Mammary epithelial cell (primary cell): Measurements from ENCODE around the gene SNX8.

Experiments used
- CTCF ChIP-seq, 2 donors: IDR thresholded peaks in 1 of 2; conservative IDR thresholded peaks in 1 of 2; 2 replicates each; pipeline ENCODE4 v1.5.1; 2011 to 2012; ENCODE audit warnings: inconsistent platforms in 2 of 2, low read length in 2 of 2, mild to moderate bottlenecking in 2 of 2, control low read depth in 1 of 2, low read depth in 1 of 2; ENCODE audit not compliant: insufficient read depth in 1 of 2; ENCODE audit errors: extremely low read depth in 1 of 2
- EZH2 ChIP-seq: IDR thresholded peaks from 2 replicates; pipeline ENCODE4 v1.6.1; 2012; ENCODE audit warnings: low read length, inconsistent platforms, borderline replicate concordance

DNA sequence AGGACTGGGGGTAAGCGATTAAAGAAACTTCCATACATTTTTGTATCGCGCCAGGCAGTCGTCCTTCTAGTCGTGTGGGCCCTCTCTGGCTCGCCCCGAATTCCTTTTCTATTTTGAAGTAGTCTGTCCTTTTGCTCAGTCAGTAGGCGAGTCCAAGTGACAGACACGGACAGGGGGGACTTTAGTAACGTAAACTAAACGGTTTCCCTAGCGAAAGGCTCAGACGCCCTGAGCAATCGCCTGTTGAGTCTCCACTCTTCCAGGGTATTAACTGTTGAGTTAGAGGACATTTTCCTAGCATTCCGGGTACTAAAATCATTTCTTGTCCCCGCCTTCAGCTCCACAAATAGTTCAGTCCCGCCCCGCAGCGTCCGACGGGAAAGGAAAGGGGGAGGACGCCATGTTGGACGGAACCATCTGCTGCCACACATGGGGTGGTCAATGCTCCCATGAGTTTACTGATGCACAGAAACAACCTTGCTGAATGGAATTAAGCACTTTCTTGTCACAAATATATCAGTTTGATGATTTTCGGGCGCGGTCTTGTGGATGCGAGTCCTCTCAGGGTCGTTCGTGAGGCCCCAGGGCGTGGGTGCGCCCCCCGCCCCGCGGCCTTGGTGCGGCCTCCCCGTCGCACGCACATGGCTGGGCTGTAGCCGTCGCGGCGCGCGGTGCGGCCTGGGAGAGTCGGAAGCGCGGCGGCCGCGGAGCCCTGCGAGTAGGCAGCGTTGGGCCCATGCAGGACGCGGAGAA lies 40.1 kb upstream of the SNX8 start, which contains the start of gene EIF3B:
- TF ChIP-seq CTCF (conservative IDR thresholded peaks at IDR 0.05 in 1 of 2, IDR thresholded peaks at IDR 0.05 in 1 of 2; ENCODE audit: extremely low read depth in 1 of 2, insufficient read depth in 1 of 2, low read depth in 1 of 2, low read length in 2 of 2) (no peak), EZH2 (no peak)
